H9 (cell line): ENCODE data around the gene PIK3CG. TPM values are rescaled to one million over a fixed set of nuclear protein-coding genes. Genes with fewer than 3 reads are reported as not detected.

ENCODE experiments used
- DNase-seq: peaks from one replicate; pipeline ENCODE4 v3.0.0-alpha.2; 2017
- H2AFZ ChIP-seq: one replicate; pipeline ENCODE4 v1.6.1; 2013; ENCODE audit warnings: mild to moderate bottlenecking, low read length, control low read depth, moderate library complexity
- H2AK5ac ChIP-seq: 2 replicates; pipeline ENCODE4 v1.6.1; 2013; ENCODE audit warnings: low read length, control low read depth, mixed read lengths; ENCODE audit not compliant: insufficient read length
- H2BK120ac ChIP-seq: one replicate; pipeline ENCODE4 v1.6.1; 2013; ENCODE audit warnings: low read depth, mild to moderate bottlenecking, low read length, control low read depth, inconsistent platforms; ENCODE audit not compliant: poor library complexity, severe bottlenecking
- H2BK12ac ChIP-seq: 2 replicates; pipeline ENCODE4 v1.6.1; 2013; ENCODE audit warnings: low read length, control low read depth, mixed read lengths, low read depth; ENCODE audit not compliant: insufficient read length
- H2BK15ac ChIP-seq: 2 replicates; pipeline ENCODE4 v1.6.1; 2013; ENCODE audit warnings: low read depth, low read length, control low read depth
- H2BK20ac ChIP-seq: one replicate; pipeline ENCODE4 v1.6.1; 2013; ENCODE audit warnings: low read depth, mild to moderate bottlenecking, low read length, control low read depth, inconsistent platforms; ENCODE audit not compliant: poor library complexity, severe bottlenecking
- H2BK5ac ChIP-seq: 2 replicates; pipeline ENCODE4 v1.6.1; 2013; ENCODE audit warnings: low read length, control low read depth, mixed read lengths; ENCODE audit not compliant: insufficient read length
- H3K14ac ChIP-seq: 2 replicates; pipeline ENCODE4 v1.6.1; 2013; ENCODE audit warnings: low read length, control low read depth; ENCODE audit not compliant: insufficient read depth
- H3K18ac ChIP-seq: 2 replicates; pipeline ENCODE4 v1.6.1; 2013; ENCODE audit warnings: low read depth, mild to moderate bottlenecking, mixed read lengths, low read length, control low read depth; ENCODE audit not compliant: insufficient read length
- H3K23ac ChIP-seq: 2 replicates; pipeline ENCODE4 v1.6.1; 2013; ENCODE audit warnings: low read length, control low read depth, mixed read lengths, low read depth; ENCODE audit not compliant: insufficient read length
- H3K23me2 ChIP-seq: 2 replicates; pipeline ENCODE4 v1.6.1; 2013; ENCODE audit warnings: low read depth, mild to moderate bottlenecking, mixed read lengths, low read length, control low read depth; ENCODE audit not compliant: insufficient read length, poor library complexity, severe bottlenecking
- H3K27ac ChIP-seq: 2 replicates; pipeline ENCODE4 v1.5.1; 2013; ENCODE audit warnings: low read length, control low read depth, mixed read lengths, low read depth; ENCODE audit not compliant: insufficient read length
- H3K27me3 ChIP-seq: 2 replicates; pipeline ENCODE4 v1.6.1; 2013; ENCODE audit warnings: low read length, control low read depth, inconsistent platforms; ENCODE audit not compliant: insufficient read depth
- H3K4ac ChIP-seq: 2 replicates; pipeline ENCODE4 v1.6.1; 2013; ENCODE audit warnings: low read depth, mild to moderate bottlenecking, control low read depth, inconsistent platforms, low read length, moderate library complexity
- H3K4me1 ChIP-seq: 2 replicates; pipeline ENCODE4 v1.6.1; 2013; ENCODE audit warnings: low read length, control low read depth, inconsistent platforms; ENCODE audit not compliant: insufficient read depth
- H3K4me2 ChIP-seq: 2 replicates; pipeline ENCODE4 v1.6.1; 2013; ENCODE audit warnings: low read length, control low read depth, mixed read lengths; ENCODE audit not compliant: insufficient read length, insufficient read depth
- H3K56ac ChIP-seq: 2 replicates; pipeline ENCODE4 v1.6.1; 2013; ENCODE audit warnings: low read depth, mild to moderate bottlenecking, mixed read lengths, low read length, control low read depth; ENCODE audit not compliant: insufficient read length
- H3K79me1 ChIP-seq: 2 replicates; pipeline ENCODE4 v1.6.1; 2013; ENCODE audit warnings: low read depth, mild to moderate bottlenecking, moderate library complexity, low read length, control low read depth, inconsistent platforms; ENCODE audit not compliant: insufficient read depth, poor library complexity, severe bottlenecking
- H3K79me2 ChIP-seq: 2 replicates; pipeline ENCODE4 v1.6.1; 2013; ENCODE audit warnings: low read length, control low read depth, inconsistent platforms; ENCODE audit not compliant: insufficient read depth
- H3K9ac ChIP-seq: 2 replicates; pipeline ENCODE4 v1.6.1; 2013; ENCODE audit warnings: low read length, control low read depth, mixed read lengths; ENCODE audit not compliant: insufficient read length; ENCODE audit errors: extremely low read depth
- H3K9me3 ChIP-seq: one replicate; pipeline ENCODE4 v1.6.1; 2013; ENCODE audit warnings: low read depth, low read length, inconsistent platforms; ENCODE audit not compliant: control insufficient read depth
- H3T11ph ChIP-seq: one replicate; pipeline ENCODE4 v1.6.1; 2013; ENCODE audit warnings: mild to moderate bottlenecking, low read length, control low read depth, inconsistent platforms
- H4K20me1 ChIP-seq: one replicate; pipeline ENCODE4 v1.6.1; 2013; ENCODE audit not compliant: control insufficient read depth, insufficient read length, insufficient read depth
- H4K5ac ChIP-seq: 2 replicates; pipeline ENCODE4 v1.6.1; 2013; ENCODE audit warnings: low read depth, mild to moderate bottlenecking, mixed read lengths, low read length, control low read depth; ENCODE audit not compliant: insufficient read length
- H4K8ac ChIP-seq: replicated peaks from 2 replicates; pipeline ENCODE4 v1.6.1; 2013; ENCODE audit warnings: low read length, control low read depth, mixed read lengths, low read depth; ENCODE audit not compliant: insufficient read length
- H4K91ac ChIP-seq: 2 replicates; pipeline ENCODE4 v1.6.1; 2013; ENCODE audit warnings: low read depth, mild to moderate bottlenecking, moderate library complexity, mixed read lengths, low read length, control low read depth; ENCODE audit not compliant: insufficient read length
- H3K27ac Mint-ChIP-seq, 3 experiments: 2 replicates in 2 of 3; 3 replicates in 1 of 3; pipeline ENCODE4 v1.8.0; 2020 to 2021; ENCODE audit warnings: mixed read lengths in 3 of 3, mild to moderate bottlenecking in 1 of 3, moderate library complexity in 1 of 3
- H3K27me3 Mint-ChIP-seq: 2 replicates; pipeline ENCODE4 v1.8.0; 2021; ENCODE audit warnings: low read depth, mild to moderate bottlenecking, moderate library complexity, mixed read lengths
- H3K36me3 Mint-ChIP-seq, 3 experiments: 2 replicates in 2 of 3; 3 replicates in 1 of 3; pipeline ENCODE4 v1.8.0; 2020 to 2021; ENCODE audit warnings: low read depth in 3 of 3, mixed read lengths in 3 of 3; ENCODE audit not compliant: insufficient read depth in 1 of 3
- H3K4me1 Mint-ChIP-seq, 2 experiments: 2 replicates each; pipeline ENCODE4 v1.8.0; 2020; ENCODE audit warnings: mixed read lengths in 2 of 2
- H3K4me3 Mint-ChIP-seq, 2 experiments: 2 replicates in 1 of 2; 3 replicates in 1 of 2; pipeline ENCODE4 v1.8.0; 2020 to 2021; ENCODE audit warnings: mild to moderate bottlenecking in 2 of 2, mixed read lengths in 2 of 2, moderate library complexity in 1 of 2
- H3K9me3 Mint-ChIP-seq, 2 experiments: 2 replicates in 1 of 2; 3 replicates in 1 of 2; pipeline ENCODE4 v1.8.0; 2020; ENCODE audit warnings: mild to moderate bottlenecking in 2 of 2, mixed read lengths in 2 of 2, moderate library complexity in 1 of 2
- CTCF ChIP-seq: fragments of 200-600 bp; sonication (generic); conservative IDR thresholded peaks from 3 replicates; pipeline ENCODE4 v1.8.0; 2021; ENCODE audit warnings: antibody characterized with exemption, mild to moderate bottlenecking
- WGBS: extraction: QIAGEN DNeasy Blood & Tissue Kit; methylation state at CpG from one replicate; pipeline ENCODE4 v1.1.7; 2013; ENCODE audit warnings: missing lambda C conversion rate, low lambda C conversion rate, mixed read lengths; ENCODE audit not compliant: insufficient read length; ENCODE audit errors: extremely low coverage; 5-methylcytosine and 5-hydroxymethylcytosine counted together
- total RNA-seq: library from RNA; stranded (reverse); gene quantifications from 2 replicates; pipeline ENCODE4 v1.2.1, GENCODE V29; 2021

PIK3CG gene
- total RNA-seq, 1 experiment from 2014 or later, result not detected

- Histone ChIP-seq H3T11ph (no peak overlapping the region), H3K23me2 (no peaks in the 10 kb centered on the region), H3K14ac (no peak overlapping the region), H2AK5ac (no peak overlapping the region), H3K27ac (no peak overlapping the region), H3K4me2 (no peak overlapping the region), H2BK15ac (no peak overlapping the region), H2AFZ (no peak overlapping the region), H4K5ac (no peak overlapping the region), H2BK20ac (no peak overlapping the region), H3K18ac (no peak overlapping the region), H3K27me3 (no peaks in the 10 kb centered on the region), H2BK12ac (no peak overlapping the region), H3K23ac (no peak overlapping the region), H3K4me1 (no peaks in the 10 kb centered on the region), H3K56ac (no peak overlapping the region), H2BK120ac (no peak overlapping the region), H3K9me3 (no peaks in the 10 kb centered on the region), H4K91ac (no peak overlapping the region), H2BK5ac (no peak overlapping the region), H3K79me1 (no peaks in the 10 kb centered on the region), H4K8ac (no peak overlapping the region), H3K9ac (no peak overlapping the region), H3K79me2 (no peaks in the 10 kb centered on the region), H4K20me1 (no peaks in the 10 kb centered on the region), H3K4ac (no peak overlapping the region)
- Mint-ChIP-seq H3K36me3 (no peaks in the 10 kb centered on the region), H3K4me1 (no peaks in the 10 kb centered on the region), H3K27ac (no peak overlapping the region), H3K9me3 (no peaks in the 10 kb centered on the region), H3K4me3 (no peak overlapping the region), H3K27me3 (peaks cover 2% of the 10 kb centered on the region; the same call in 1 of the 2 replicates)
- TF ChIP-seq CTCF, result no peak
- no CpG with 5 or more reads among the region's 54 CpGs for WGBS
- no peak for DNase-seq
Measured at GRCh38 chr7:106867641-106868351, 2.7 kb downstream of the PIK3CG start.
